ENCODE data around the gene ARHGAP40. TPM values are rescaled to one million over a fixed set of nuclear protein-coding genes. Genes with fewer than 3 reads are reported as not detected.

Gene ARHGAP40
- total RNA-seq, 1 donor from 2014 or later, result not detected

- Mint-ChIP-seq H3K4me3 (ENCODE audit: unreplicated experiment) (no peak overlapping the region), H3K9me3 (ENCODE audit: unreplicated experiment) (no peaks in the 10 kb centered on the region), H3K27me3 (ENCODE audit: unreplicated experiment) (peaks cover 18% of the 10 kb centered on the region), H3K4me1 (ENCODE audit: unreplicated experiment) (peaks cover 2% of the 10 kb centered on the region), H3K27ac (ENCODE audit: unreplicated experiment) (no peak overlapping the region), H3K36me3 (ENCODE audit: unreplicated experiment) (no peaks in the 10 kb centered on the region)
- DNase-seq (ENCODE audit: extremely low spot score, unreplicated experiment), result no peak
- TF ChIP-seq, protein P1, sequence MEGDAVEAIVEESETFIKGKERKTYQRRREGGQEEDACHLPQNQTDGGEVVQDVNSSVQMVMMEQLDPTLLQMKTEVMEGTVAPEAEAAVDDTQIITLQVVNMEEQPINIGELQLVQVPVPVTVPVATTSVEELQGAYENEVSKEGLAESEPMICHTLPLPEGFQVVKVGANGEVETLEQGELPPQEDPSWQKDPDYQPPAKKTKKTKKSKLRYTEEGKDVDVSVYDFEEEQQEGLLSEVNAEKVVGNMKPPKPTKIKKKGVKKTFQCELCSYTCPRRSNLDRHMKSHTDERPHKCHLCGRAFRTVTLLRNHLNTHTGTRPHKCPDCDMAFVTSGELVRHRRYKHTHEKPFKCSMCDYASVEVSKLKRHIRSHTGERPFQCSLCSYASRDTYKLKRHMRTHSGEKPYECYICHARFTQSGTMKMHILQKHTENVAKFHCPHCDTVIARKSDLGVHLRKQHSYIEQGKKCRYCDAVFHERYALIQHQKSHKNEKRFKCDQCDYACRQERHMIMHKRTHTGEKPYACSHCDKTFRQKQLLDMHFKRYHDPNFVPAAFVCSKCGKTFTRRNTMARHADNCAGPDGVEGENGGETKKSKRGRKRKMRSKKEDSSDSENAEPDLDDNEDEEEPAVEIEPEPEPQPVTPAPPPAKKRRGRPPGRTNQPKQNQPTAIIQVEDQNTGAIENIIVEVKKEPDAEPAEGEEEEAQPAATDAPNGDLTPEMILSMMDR (IDR thresholded peaks at IDR 0.05), result no peak
Measured at GRCh38 chr20:38630727-38631126, 29.1 kb downstream of the ARHGAP40 start.

DNA sequence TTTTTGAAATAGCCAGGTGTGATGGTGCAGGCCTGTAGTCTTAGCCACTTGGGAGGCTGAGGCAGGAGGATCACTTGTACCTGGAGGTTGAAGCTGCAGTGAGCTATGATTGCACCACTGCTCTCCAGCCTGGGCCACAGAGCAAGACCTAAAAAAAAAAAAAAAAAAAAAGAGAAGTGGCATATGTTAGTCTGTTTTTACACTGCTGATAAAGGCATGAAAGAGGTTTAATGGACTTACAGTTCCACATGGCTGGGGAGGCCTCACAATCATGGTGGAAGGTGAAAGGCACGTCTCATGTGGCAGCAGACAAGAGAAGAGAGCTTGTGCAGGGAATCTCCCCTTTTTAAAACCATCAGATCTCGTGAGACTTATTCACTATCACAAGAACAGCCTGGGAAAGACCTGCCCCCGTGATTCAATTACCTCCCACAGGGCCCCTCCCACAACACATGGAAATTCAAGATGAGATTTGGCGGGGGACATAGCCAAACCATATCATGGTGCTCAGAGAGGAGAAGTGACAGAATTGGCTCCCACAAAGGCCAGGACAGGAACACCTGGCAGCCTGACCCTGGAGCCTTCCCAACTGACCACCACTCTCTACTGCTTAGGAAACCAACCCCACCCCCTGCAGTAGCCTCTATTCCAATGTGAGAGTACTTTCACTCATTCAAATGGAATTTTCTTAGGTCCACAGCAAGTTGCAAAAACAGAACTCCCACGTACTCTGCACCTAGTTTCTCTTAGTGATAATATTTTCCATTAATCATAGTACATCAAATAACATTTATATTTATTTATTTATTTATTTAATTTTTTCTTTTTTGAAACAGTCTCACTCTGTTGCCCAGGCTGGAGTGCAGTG lies 29.8 kb downstream of the ARHGAP40 start:
- TF ChIP-seq, protein P1 (IDR thresholded peaks at IDR 0.05), result no peak
- peaks cover 2% of the 10 kb centered on the region for H3K4me1 Mint-ChIP-seq (ENCODE audit: unreplicated experiment)
- no peaks in the 10 kb centered on the region for H3K36me3 Mint-ChIP-seq (ENCODE audit: unreplicated experiment)
- H3K4me3 Mint-ChIP-seq (ENCODE audit: unreplicated experiment), result no peak overlapping the region
- peaks cover 18% of the 10 kb centered on the region for H3K27me3 Mint-ChIP-seq (ENCODE audit: unreplicated experiment)
- no peak overlapping the region for H3K27ac Mint-ChIP-seq (ENCODE audit: unreplicated experiment)
- no peaks in the 10 kb centered on the region for H3K9me3 Mint-ChIP-seq (ENCODE audit: unreplicated experiment)
- DNase-seq (ENCODE audit: extremely low spot score, unreplicated experiment), result no peak

GRCh38 chr20:38633577-38634093 lies 32.0 kb downstream of the ARHGAP40 start:
- TF ChIP-seq, protein P1 (IDR thresholded peaks at IDR 0.05), result peak; percentile 84
- peaks cover 2% of the 10 kb centered on the region for H3K4me1 Mint-ChIP-seq (ENCODE audit: unreplicated experiment)
- H3K27ac Mint-ChIP-seq (ENCODE audit: unreplicated experiment), result no peak overlapping the region
- no peaks in the 10 kb centered on the region for H3K36me3 Mint-ChIP-seq (ENCODE audit: unreplicated experiment)
- no peaks in the 10 kb centered on the region for H3K9me3 Mint-ChIP-seq (ENCODE audit: unreplicated experiment)
- H3K4me3 Mint-ChIP-seq (ENCODE audit: unreplicated experiment), result no peak overlapping the region
- no peak for DNase-seq (ENCODE audit: extremely low spot score, unreplicated experiment)
- H3K27me3 Mint-ChIP-seq (ENCODE audit: unreplicated experiment), result peaks cover 27% of the 10 kb centered on the region

GRCh38 chr20:38635721-38636288 lies 34.2 kb downstream of the ARHGAP40 start:
- Mint-ChIP-seq H3K27me3 (ENCODE audit: unreplicated experiment) (peaks cover 29% of the 10 kb centered on the region), H3K9me3 (ENCODE audit: unreplicated experiment) (no peaks in the 10 kb centered on the region), H3K4me1 (ENCODE audit: unreplicated experiment) (peaks cover 2% of the 10 kb centered on the region), H3K4me3 (ENCODE audit: unreplicated experiment) (no peak overlapping the region), H3K36me3 (ENCODE audit: unreplicated experiment) (no peaks in the 10 kb centered on the region), H3K27ac (ENCODE audit: unreplicated experiment) (no peak overlapping the region)
- TF ChIP-seq, protein P1 (IDR thresholded peaks at IDR 0.05), result no peak
- no peak for DNase-seq (ENCODE audit: extremely low spot score, unreplicated experiment)

DNA sequence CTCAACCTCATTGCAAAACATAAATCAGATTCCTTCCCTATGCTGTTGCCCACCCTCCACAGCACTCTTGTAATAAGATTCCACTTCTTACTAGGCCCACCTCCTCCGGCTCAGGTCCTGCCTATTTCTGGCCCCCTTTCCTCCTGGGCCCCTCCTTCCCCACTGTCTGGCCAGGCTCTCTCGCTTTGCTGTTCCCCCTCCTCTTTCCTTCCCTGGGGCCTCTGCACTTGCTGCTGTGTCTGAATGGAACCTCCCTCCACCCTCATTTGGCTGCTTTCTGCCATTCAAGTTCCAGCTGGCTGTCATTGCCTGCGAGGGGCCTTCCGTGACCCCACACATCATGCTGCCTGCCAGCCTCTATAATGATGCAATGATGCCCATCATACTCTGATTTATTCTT lies 38.9 kb downstream of the ARHGAP40 start:
- Mint-ChIP-seq H3K27ac (ENCODE audit: unreplicated experiment) (no peak overlapping the region), H3K9me3 (ENCODE audit: unreplicated experiment) (no peaks in the 10 kb centered on the region), H3K4me3 (ENCODE audit: unreplicated experiment) (no peak overlapping the region), H3K4me1 (ENCODE audit: unreplicated experiment) (no peaks in the 10 kb centered on the region), H3K27me3 (ENCODE audit: unreplicated experiment) (peaks cover 70% of the 10 kb centered on the region), H3K36me3 (ENCODE audit: unreplicated experiment) (no peaks in the 10 kb centered on the region)
- no peak for DNase-seq (ENCODE audit: extremely low spot score, unreplicated experiment)
- TF ChIP-seq, protein P1 (IDR thresholded peaks at IDR 0.05), result no peak

Data from osteocyte (in vitro differentiated cells).